Upper lobe of right lung (tissue), 1 donor: ENCODE measurements around the gene TSGA10. TPM values are rescaled to one million over a fixed set of nuclear protein-coding genes. Genes with fewer than 3 reads are reported as not detected.

Experiments used
- ATAC-seq: fragments of 200-7000 bp; cut with Tn5 transposase; one replicate; pipeline ENCODE4 v1.9.1; 2020; ENCODE audit warnings: mild to moderate bottlenecking, moderate library complexity
- DNase-seq: peaks from one replicate; pipeline ENCODE4 v3.0.0-alpha.2; 2020
- H3K27ac ChIP-seq: fragments of 200-600 bp; one replicate; pipeline ENCODE4 v1.8.0; 2022
- H3K27me3 ChIP-seq: fragments of 200-600 bp; one replicate; pipeline ENCODE4 v1.8.0; 2022; ENCODE audit warnings: mild to moderate bottlenecking
- H3K36me3 ChIP-seq: fragments of 200-600 bp; one replicate; pipeline ENCODE4 v1.8.0; 2022
- H3K4me1 ChIP-seq: fragments of 200-600 bp; one replicate; pipeline ENCODE4 v1.8.0; 2022
- H3K4me3 ChIP-seq: fragments of 200-600 bp; one replicate; pipeline ENCODE4 v1.8.0; 2022; ENCODE audit warnings: mild to moderate bottlenecking
- H3K9me3 ChIP-seq: fragments of 200-600 bp; one replicate; pipeline ENCODE4 v1.8.0; 2022
- CTCF ChIP-seq: fragments of 200-600 bp; IDR thresholded peaks from one replicate; pipeline ENCODE4 v1.8.0; 2022; ENCODE audit warnings: antibody characterized with exemption
- intact Hi-C: fragments of 100-400 bp; cut with DNase I; formaldehyde crosslinking; loops from one replicate; pipeline ENCODE4 v1.11.0; 2022
- total RNA-seq: library from RNA; stranded (reverse); fragmentation: NEBNext Ultra II Directional; extraction: Animal tissue kit (Norgen Biotek cat#: 25700); gene quantifications from one replicate; pipeline ENCODE4 v1.2.1, GENCODE V29; 2021
- donor health status: DM: no; HTN: yes; CAD: no; lungs with severe emphysema.

TSGA10 gene
- total RNA-seq, 1 donor from 2014 or later, result 7.6 TPM

- Histone ChIP-seq H3K4me1 (no peaks in the 10 kb centered on the region), H3K27me3 (no peaks in the 10 kb centered on the region), H3K27ac (no peak overlapping the region), H3K9me3 (no peaks in the 10 kb centered on the region), H3K4me3 (no peak overlapping the region), H3K36me3 (no peaks in the 10 kb centered on the region)
- intact Hi-C loops, result no loop called here
- peak; percentile 81 for ATAC-seq
- DNase-seq, result no peak
- TF ChIP-seq CTCF, result no peak
Observed at GRCh38 chr2:99101697-99102096, 53.0 kb downstream of the TSGA10 start.

- Histone ChIP-seq H3K4me1 (no peaks in the 10 kb centered on the region), H3K9me3 (no peaks in the 10 kb centered on the region), H3K4me3 (no peak overlapping the region), H3K36me3 (no peaks in the 10 kb centered on the region), H3K27me3 (no peaks in the 10 kb centered on the region), H3K27ac (no peak overlapping the region)
- no peak for DNase-seq
- intact Hi-C loops, result no loop called here
- no peak for ATAC-seq
- no peak for TF ChIP-seq CTCF
Observed at GRCh38 chr2:99096728-99097127, 58.0 kb downstream of the TSGA10 start.

- Histone ChIP-seq H3K36me3 (no peaks in the 10 kb centered on the region), H3K27ac (no peak overlapping the region), H3K4me3 (no peak overlapping the region), H3K9me3 (no peaks in the 10 kb centered on the region), H3K4me1 (no peaks in the 10 kb centered on the region), H3K27me3 (no peaks in the 10 kb centered on the region)
- intact Hi-C loops, result no loop called here
- no peak for ATAC-seq
- TF ChIP-seq CTCF, result no peak
- no peak for DNase-seq
Observed at GRCh38 chr2:99088017-99088416, 66.7 kb downstream of the TSGA10 start.

GRCh38 chr2:99086385-99086784 lies 68.4 kb downstream of the TSGA10 start:
- TF ChIP-seq CTCF, result no peak
- Histone ChIP-seq H3K9me3 (no peaks in the 10 kb centered on the region), H3K27ac (no peak overlapping the region), H3K4me1 (no peaks in the 10 kb centered on the region), H3K4me3 (no peak overlapping the region), H3K27me3 (peaks cover 7% of the 10 kb centered on the region), H3K36me3 (no peaks in the 10 kb centered on the region)
- intact Hi-C loops, result no loop called here
- DNase-seq, result no peak
- ATAC-seq, result no peak

- Histone ChIP-seq H3K4me3 (no peak overlapping the region), H3K27me3 (peaks cover 7% of the 10 kb centered on the region), H3K36me3 (no peaks in the 10 kb centered on the region), H3K27ac (no peak overlapping the region), H3K9me3 (no peaks in the 10 kb centered on the region), H3K4me1 (no peaks in the 10 kb centered on the region)
- DNase-seq, result no peak
- TF ChIP-seq CTCF, result peak; percentile 24
- intact Hi-C loops, result no loop called here
- ATAC-seq, result no peak
Observed at GRCh38 chr2:99085421-99085820, 69.3 kb downstream of the TSGA10 start.

GRCh38 chr2:99084256-99084655 lies 70.5 kb downstream of the TSGA10 start:
- ATAC-seq, result no peak

More at GRCh38 chr2:99084256-99084655, 70.5 kb downstream of the TSGA10 start:
- intact Hi-C loops, result no loop called here
- DNase-seq, result no peak
- Histone ChIP-seq H3K27ac (no peak overlapping the region), H3K9me3 (no peaks in the 10 kb centered on the region), H3K36me3 (no peaks in the 10 kb centered on the region), H3K4me3 (no peak overlapping the region), H3K27me3 (peaks cover 7% of the 10 kb centered on the region), H3K4me1 (no peaks in the 10 kb centered on the region)
- no peak for TF ChIP-seq CTCF
